Measurements from ENCODE around the gene GPBAR1. TPM values are rescaled to one million over a fixed set of nuclear protein-coding genes. Genes with fewer than 3 reads are reported as not detected.
A peak's percentile ranks its signal among the peaks of the same experiment; 100 is the strongest.

Gene GPBAR1
- total RNA-seq, 1 donor from 2014 or later: 2.4 TPM

GRCh38 chr2:218284106-218284811 is 23.4 kb downstream of the GPBAR1 start:
- DNase-seq (ENCODE audit: low spot score): peak; percentile 81

- DNase-seq (ENCODE audit: low spot score): no peak
Measured at GRCh38 chr2:218285604-218286003, 24.8 kb downstream of the GPBAR1 start.

GRCh38 chr2:218286570-218287459 is 26.0 kb downstream of the GPBAR1 start:
- peak; percentile 99 for DNase-seq (ENCODE audit: low spot score)

GRCh38 chr2:218289639-218290315 is 29.0 kb downstream of the GPBAR1 start:
- DNase-seq (ENCODE audit: low spot score): peak; percentile 81

- no peak for DNase-seq (ENCODE audit: low spot score)
Measured at GRCh38 chr2:218290316-218291261, 29.8 kb downstream of the GPBAR1 start.

GRCh38 chr2:218291318-218292047 is 30.7 kb downstream of the GPBAR1 start:
- DNase-seq (ENCODE audit: low spot score): no peak

- peak; percentile 84 for DNase-seq (ENCODE audit: low spot score)
Measured at GRCh38 chr2:218292048-218293014, 31.5 kb downstream of the GPBAR1 start, which contains the start of gene TMBIM1. TMBIM1 (minus strand) TSS chr2:218292503; CDS start chr2:218282141, 10,362 bp downstream.

GRCh38 chr2:218293715-218294429 is 33.1 kb downstream of the GPBAR1 start:
- no peak for DNase-seq (ENCODE audit: low spot score)

- no peak for DNase-seq (ENCODE audit: low spot score)
Measured at GRCh38 chr2:218294430-218295022, 33.7 kb downstream of the GPBAR1 start.

- peak; percentile 85 for DNase-seq (ENCODE audit: low spot score)
Measured at GRCh38 chr2:218295029-218295428, 34.2 kb downstream of the GPBAR1 start.

- DNase-seq (ENCODE audit: low spot score): no peak
Measured at GRCh38 chr2:218296200-218296599, 35.4 kb downstream of the GPBAR1 start.

- DNase-seq (ENCODE audit: low spot score): no peak
Measured at GRCh38 chr2:218296847-218297246, 36.0 kb downstream of the GPBAR1 start.

GRCh38 chr2:218298314-218298875 is 37.6 kb downstream of the GPBAR1 start:
- DNase-seq (ENCODE audit: low spot score): no peak

GRCh38 chr2:218300141-218300540 is 39.3 kb downstream of the GPBAR1 start:
- no peak for DNase-seq (ENCODE audit: low spot score)

- DNase-seq (ENCODE audit: low spot score): peak; percentile 86
Measured at GRCh38 chr2:218301176-218301819, 40.5 kb downstream of the GPBAR1 start.

- DNase-seq (ENCODE audit: low spot score): no peak
Measured at GRCh38 chr2:218305383-218305782, 44.6 kb downstream of the GPBAR1 start.

All from umbilical cord (tissue), 2 donors.